Measurements from ENCODE around the gene HSD17B1.
A peak's percentile ranks its signal among the peaks of the same experiment; 100 is the strongest.
"Not testable (repeated sequence)": the region's sequence is repeated elsewhere in the genome, so short reads cannot be mapped to it uniquely, and the experiment has no call there.

Gene HSD17B1

GRCh38 chr17:42553161-42553818 is 567 bp downstream of the HSD17B1 start:
- no peaks in the 10 kb centered on the region for H4K20me1 ChIP-seq (ENCODE audit: insufficient read depth)
- H3K27ac ChIP-seq, result no peak overlapping the region
- H3K4me1 ChIP-seq (ENCODE audit: low read depth, poor library complexity, severe bottlenecking), result peaks cover 22% of the 10 kb centered on the region
- H3K4me3 ChIP-seq (IDR thresholded peaks at IDR 0.05; ENCODE audit: insufficient read depth, low read depth, low read length), result no peak overlapping the region
- H3K36me3 ChIP-seq (ENCODE audit: insufficient read depth), result no peaks in the 10 kb centered on the region
- H2AFZ ChIP-seq (ENCODE audit: low read depth), result no peak overlapping the region
- no peak overlapping the region for H3K9ac ChIP-seq
- TF ChIP-seq CTCF (conservative IDR thresholded peaks at IDR 0.05; ENCODE audit: low read depth, low read length), result no peak
- no peak overlapping the region for H3K4me2 ChIP-seq
- peaks cover 7% of the 10 kb centered on the region for H3K27me3 ChIP-seq (ENCODE audit: insufficient read depth, low read depth)
- no peaks in the 10 kb centered on the region for H3K79me2 ChIP-seq (ENCODE audit: insufficient read depth, low read depth)

GRCh38 chr17:42553866-42554249 is 1.1 kb downstream of the HSD17B1 start:
- H2AFZ ChIP-seq (ENCODE audit: low read depth), result peak overlapping the region; percentile 85; the same call in 1 of the 2 replicates
- peaks cover 19% of the 10 kb centered on the region for H3K4me1 ChIP-seq (ENCODE audit: low read depth, poor library complexity, severe bottlenecking)
- peaks cover 5% of the 10 kb centered on the region for H3K27me3 ChIP-seq (ENCODE audit: insufficient read depth, low read depth)
- no peaks in the 10 kb centered on the region for H3K36me3 ChIP-seq (ENCODE audit: insufficient read depth)
- H3K4me2 ChIP-seq, result peak overlapping the region; percentile 69
- no peaks in the 10 kb centered on the region for H3K79me2 ChIP-seq (ENCODE audit: insufficient read depth, low read depth)
- no peak overlapping the region for H3K4me3 ChIP-seq (IDR thresholded peaks at IDR 0.05; ENCODE audit: insufficient read depth, low read depth, low read length)
- H3K27ac ChIP-seq, result no peak overlapping the region
- no peak overlapping the region for H3K9ac ChIP-seq
- TF ChIP-seq CTCF (conservative IDR thresholded peaks at IDR 0.05; ENCODE audit: low read depth, low read length), result no peak
- H4K20me1 ChIP-seq (ENCODE audit: insufficient read depth), result no peaks in the 10 kb centered on the region

GRCh38 chr17:42554250-42555121 is 1.8 kb downstream of the HSD17B1 start:
- TF ChIP-seq CTCF (conservative IDR thresholded peaks at IDR 0.05; ENCODE audit: low read depth, low read length), result no peak

GRCh38 chr17:42555122-42555622 is 2.4 kb downstream of the HSD17B1 start:
- Histone ChIP-seq H3K4me2 (peak overlapping the region; percentile 69), H3K4me3 (IDR thresholded peaks at IDR 0.05; ENCODE audit: insufficient read depth, low read depth, low read length) (no peak overlapping the region), H3K9ac (peak overlapping the region; percentile 40; the same call in 1 of the 2 replicates), H3K36me3 (ENCODE audit: insufficient read depth) (no peaks in the 10 kb centered on the region), H3K27me3 (ENCODE audit: insufficient read depth, low read depth) (no peaks in the 10 kb centered on the region; the same call in 1 of the 2 replicates), H4K20me1 (ENCODE audit: insufficient read depth) (no peaks in the 10 kb centered on the region), H3K79me2 (ENCODE audit: insufficient read depth, low read depth) (no peaks in the 10 kb centered on the region), H3K27ac (no peak overlapping the region), H2AFZ (ENCODE audit: low read depth) (peak overlapping the region; percentile 85), H3K4me1 (ENCODE audit: low read depth, poor library complexity, severe bottlenecking) (peaks cover 21% of the 10 kb centered on the region)
- no peak for TF ChIP-seq CTCF (conservative IDR thresholded peaks at IDR 0.05; ENCODE audit: low read depth, low read length)

More at GRCh38 chr17:42554250-42555121, 1.8 kb downstream of the HSD17B1 start:
- Histone ChIP-seq H3K9ac (peak overlapping the region; percentile 40; the same call in 1 of the 2 replicates), H3K27ac (no peak overlapping the region), H3K4me2 (peak overlapping the region; percentile 69), H4K20me1 (ENCODE audit: insufficient read depth) (no peaks in the 10 kb centered on the region), H2AFZ (ENCODE audit: low read depth) (peak overlapping the region; percentile 85), H3K4me1 (ENCODE audit: low read depth, poor library complexity, severe bottlenecking) (peaks cover 17% of the 10 kb centered on the region), H3K79me2 (ENCODE audit: insufficient read depth, low read depth) (no peaks in the 10 kb centered on the region), H3K27me3 (ENCODE audit: insufficient read depth, low read depth) (no peaks in the 10 kb centered on the region; the same call in 1 of the 2 replicates), H3K36me3 (ENCODE audit: insufficient read depth) (no peaks in the 10 kb centered on the region), H3K4me3 (IDR thresholded peaks at IDR 0.05; ENCODE audit: insufficient read depth, low read depth, low read length) (no peak overlapping the region)

GRCh38 chr17:42555961-42556617 is 3.4 kb downstream of the HSD17B1 start:
- H3K4me3 ChIP-seq (IDR thresholded peaks at IDR 0.05; ENCODE audit: insufficient read depth, low read depth, low read length); H4K20me1 ChIP-seq (ENCODE audit: insufficient read depth); H3K27me3 ChIP-seq (ENCODE audit: insufficient read depth, low read depth); H3K36me3 ChIP-seq (ENCODE audit: insufficient read depth); H3K79me2 ChIP-seq (ENCODE audit: insufficient read depth, low read depth); H2AFZ ChIP-seq (ENCODE audit: low read depth); H3K27ac ChIP-seq; H3K9ac ChIP-seq: not testable (repeated sequence)
- peak overlapping the region; percentile 69; the same call in 1 of the 2 replicates for H3K4me2 ChIP-seq
- H3K4me1 ChIP-seq (ENCODE audit: low read depth, poor library complexity, severe bottlenecking), result peaks cover 22% of the 10 kb centered on the region
